GM21447 (cell line): ENCODE results near the gene ARSB.
A peak's percentile ranks its signal among the peaks of the same experiment; 100 is the strongest.
"Not testable (repeated sequence)": the region's sequence is repeated elsewhere in the genome, so short reads cannot be mapped to it uniquely, and the experiment has no call there.

Source experiments
- ATAC-seq: cut with Tn5 transposase; IDR thresholded peaks from one replicate; pipeline ENCODE4 v1.9.1; 2021; ENCODE audit not compliant: unreplicated experiment

Gene ARSB

GRCh38 chr5:78997090-78997489, 12.0 kb upstream of the ARSB start:
- no peak for ATAC-seq

- ATAC-seq: no peak
Observed at GRCh38 chr5:78995521-78996007, 10.5 kb upstream of the ARSB start.

DNA sequence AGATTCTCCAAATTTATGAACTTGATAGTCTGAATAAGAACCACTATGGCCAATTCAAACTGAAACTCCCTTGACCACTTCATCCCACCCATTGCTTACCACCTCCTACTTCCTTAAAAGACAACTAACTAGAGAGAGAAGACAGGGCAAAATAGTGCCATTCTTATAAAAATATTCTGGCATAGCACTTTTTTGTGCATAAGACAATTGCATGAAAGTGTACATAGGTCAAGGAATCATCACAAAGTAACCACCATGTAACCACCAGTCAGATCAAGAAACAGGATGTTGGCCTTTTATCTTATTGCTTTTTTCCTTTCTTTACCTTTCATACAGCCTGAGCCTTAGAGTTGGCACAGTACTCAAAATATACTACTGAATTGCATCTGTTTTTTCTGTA, 8.1 kb upstream of the ARSB start:
- no peak for ATAC-seq

DNA sequence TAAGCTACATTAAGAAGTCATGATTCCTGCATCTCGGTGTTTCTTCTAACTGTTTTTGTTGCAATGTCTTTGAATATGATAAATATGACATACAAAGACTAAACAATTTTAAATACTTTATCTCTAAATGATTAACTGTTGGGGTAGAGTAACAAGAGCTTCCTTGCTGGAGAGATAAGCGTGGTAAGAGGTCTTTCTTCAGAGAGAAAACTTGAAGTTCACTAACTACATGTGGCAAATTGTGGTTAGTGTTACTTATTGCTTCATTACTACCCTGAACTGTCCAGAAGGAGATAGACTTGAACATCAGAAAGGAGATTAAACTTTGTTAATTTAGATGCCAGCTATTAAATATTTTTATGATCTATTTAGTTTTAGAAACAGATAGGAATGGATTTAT, 7.0 kb upstream of the ARSB start:
- no peak for ATAC-seq

- no peak for ATAC-seq
Observed at GRCh38 chr5:78989080-78989479, 4.0 kb upstream of the ARSB start.

DNA sequence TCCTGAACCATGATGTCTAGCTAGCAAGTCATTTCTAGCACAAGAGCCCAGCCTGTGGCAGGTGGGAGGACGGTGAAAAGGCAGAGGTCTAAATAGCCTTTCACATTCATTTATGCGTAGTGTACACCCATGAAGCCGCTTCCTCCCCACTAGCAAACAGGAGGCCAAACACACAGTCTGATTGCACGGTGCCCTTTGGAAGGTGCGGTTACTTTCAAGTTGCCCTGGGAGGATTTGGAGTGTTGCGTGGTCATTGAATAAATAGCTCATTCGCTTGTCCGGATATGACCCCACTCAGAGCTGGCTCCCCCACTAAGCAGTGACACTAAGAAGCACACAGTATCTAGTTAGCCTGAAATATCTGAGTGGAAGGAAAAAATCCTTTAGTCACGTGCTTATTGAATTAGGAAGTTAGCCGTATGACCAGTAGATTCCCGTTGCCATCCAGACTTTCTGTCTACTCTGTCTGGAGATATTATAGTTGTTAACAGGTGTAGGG, 664 bp upstream of the ARSB start:
- peak; percentile 47 for ATAC-seq

GRCh38 chr5:78984439-78985115, 533 bp downstream of the ARSB start:
- ATAC-seq: peak; percentile 61

- ATAC-seq: peak; percentile 1
Observed at GRCh38 chr5:78983601-78984438, 1.3 kb downstream of the ARSB start.

- ATAC-seq: not testable (repeated sequence)
Observed at GRCh38 chr5:78983194-78983593, 1.9 kb downstream of the ARSB start.

DNA sequence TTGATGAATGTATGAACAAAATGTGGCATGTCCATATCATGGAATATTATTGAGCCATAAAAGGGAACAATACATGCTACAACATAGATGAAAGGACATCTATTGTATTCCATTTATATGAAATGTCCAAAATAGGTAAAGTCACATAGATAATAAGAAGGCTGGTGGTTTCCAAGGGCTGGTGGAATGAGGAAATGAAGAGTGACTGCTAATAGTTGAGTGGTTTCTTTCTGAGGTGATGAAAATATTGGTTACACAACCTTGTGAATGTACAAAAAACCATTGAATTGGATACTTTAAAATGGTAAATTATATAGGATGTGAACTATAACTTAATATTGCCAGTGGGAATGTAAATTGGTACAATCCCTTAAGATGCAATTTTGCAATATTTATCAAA, 5.2 kb downstream of the ARSB start:
- no peak for ATAC-seq

DNA sequence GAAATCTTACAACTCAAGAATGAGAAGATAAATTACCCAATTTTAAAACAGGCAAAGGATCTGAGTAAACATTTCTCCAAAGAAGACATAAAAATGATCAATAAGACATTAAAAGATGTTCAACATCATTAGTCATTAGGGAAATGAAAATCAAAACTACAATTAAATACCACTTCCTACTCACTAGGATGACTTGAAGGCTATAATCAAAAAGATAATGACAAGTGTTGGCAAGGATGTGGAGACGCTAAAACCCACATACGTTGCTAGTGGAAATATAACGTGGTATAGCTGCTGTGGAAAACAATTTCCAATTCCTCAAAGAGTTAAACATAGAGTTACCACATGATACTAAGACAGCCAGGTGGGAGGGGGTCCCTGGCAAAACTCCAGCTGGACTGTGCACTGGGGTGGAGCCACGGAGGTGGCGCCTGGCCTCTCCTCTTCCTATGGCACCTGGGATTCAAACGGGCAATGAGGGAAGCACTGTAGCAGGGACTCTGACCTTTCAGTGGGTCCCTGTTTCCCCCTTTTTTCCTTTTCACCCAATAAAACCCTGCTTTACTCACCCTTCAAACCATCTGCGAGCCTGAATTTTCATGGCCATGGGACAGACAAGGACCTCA, 5.9 kb downstream of the ARSB start:
- ATAC-seq: no peak

- ATAC-seq: no peak
Observed at GRCh38 chr5:78975035-78975434, 10.1 kb downstream of the ARSB start.

- ATAC-seq: no peak
Observed at GRCh38 chr5:78974601-78975000, 10.5 kb downstream of the ARSB start.

DNA sequence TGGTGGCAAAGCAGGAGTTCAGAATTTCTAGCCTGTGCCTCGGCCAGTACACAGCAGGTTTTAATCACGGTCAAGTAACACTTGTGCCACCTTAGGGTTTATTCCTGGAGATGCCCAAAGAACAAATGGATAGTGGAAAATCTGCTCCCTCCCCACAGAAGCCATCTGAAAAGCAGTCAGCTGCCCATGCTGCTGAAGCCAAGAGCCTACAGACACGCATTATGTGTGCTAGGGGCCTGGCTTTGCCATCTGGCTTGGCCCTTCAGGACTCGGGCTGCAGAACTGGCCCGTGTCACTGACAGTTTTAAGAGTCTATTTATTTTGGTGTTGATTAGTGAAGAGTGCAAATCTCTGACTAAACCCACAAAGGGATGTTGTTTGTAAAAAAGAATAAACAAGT, 11.1 kb downstream of the ARSB start:
- no peak for ATAC-seq

DNA sequence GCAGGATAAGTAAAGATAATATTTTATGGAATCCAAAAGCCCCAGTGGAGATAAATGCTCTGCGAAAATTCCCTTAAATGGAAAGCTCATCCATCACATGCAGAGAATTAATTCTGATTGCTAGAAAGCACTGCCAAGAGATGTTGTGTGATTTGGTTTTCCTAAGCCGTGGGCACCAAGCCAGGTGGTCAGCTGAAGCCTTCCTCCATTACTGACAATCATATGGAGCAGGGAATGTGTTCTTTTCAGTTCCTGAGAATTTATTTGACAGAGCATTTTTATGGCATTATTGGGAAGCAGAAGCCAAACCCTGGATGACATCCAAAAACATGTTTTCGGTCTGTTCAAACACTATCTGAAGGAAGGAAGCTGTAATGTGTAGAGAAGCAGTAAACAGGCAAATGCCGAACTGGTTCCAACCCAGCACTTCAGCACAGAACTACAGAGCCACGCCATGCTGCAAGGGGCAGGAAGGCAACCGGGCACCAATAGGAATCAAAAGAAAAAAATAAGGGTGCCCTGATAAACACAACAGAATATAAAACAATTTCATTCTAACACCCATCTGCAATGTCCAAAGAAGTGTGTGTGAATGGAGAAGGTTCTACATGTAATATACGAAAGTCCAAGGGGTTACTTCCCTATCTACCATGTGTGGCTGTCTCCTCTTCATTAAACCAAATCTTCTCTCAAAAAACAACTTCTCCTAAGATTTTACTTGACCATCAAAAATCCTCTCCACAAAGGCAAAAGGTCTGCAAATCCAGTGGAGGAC, 12.3 kb downstream of the ARSB start:
- ATAC-seq: no peak

DNA sequence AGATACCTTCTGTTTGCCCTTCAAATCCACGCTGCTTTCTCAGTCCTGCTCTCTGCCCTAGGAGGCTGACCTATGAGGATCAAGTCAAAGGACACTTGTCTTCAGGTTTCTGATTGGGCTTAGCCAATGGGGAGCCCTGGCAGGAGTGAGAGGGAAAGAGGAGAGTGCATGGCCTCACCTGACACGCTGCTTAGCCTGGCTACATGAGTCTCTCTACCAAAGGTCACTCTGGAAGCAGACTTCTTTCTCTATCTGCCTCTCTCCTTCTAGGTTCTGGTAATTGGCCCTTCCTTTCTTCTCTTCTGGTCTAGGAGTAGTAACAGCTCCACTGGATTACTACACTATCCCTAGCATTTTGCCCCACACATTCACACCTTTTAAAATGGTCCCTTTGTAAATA, 13.1 kb downstream of the ARSB start:
- ATAC-seq: no peak

GRCh38 chr5:78968781-78969180, 16.3 kb downstream of the ARSB start:
- ATAC-seq: no peak

- no peak for ATAC-seq
Observed at GRCh38 chr5:78964889-78965288, 20.2 kb downstream of the ARSB start.

- no peak for ATAC-seq
Observed at GRCh38 chr5:78961743-78962142, 23.4 kb downstream of the ARSB start.

GRCh38 chr5:78959767-78960166, 25.3 kb downstream of the ARSB start:
- no peak for ATAC-seq
